MM.1S (cell line): ENCODE measurements around the gene ADGRD2.

Experiments
- DNase-seq: peaks from one replicate; pipeline ENCODE4 v3.0.0-alpha.2; 2015
- H2AFZ ChIP-seq: fragments of 300-600 bp; sonication (generic); 2 replicates; pipeline ENCODE4 v1.6.0; 2016; ENCODE audit warnings: antibody characterized with exemption, low read length
- H3F3A ChIP-seq: fragments of 300-600 bp; sonication (generic); 2 replicates; pipeline ENCODE4 v1.6.1; 2016; ENCODE audit warnings: mild to moderate bottlenecking, antibody characterized with exemption, low read length, moderate library complexity, mixed read lengths; ENCODE audit not compliant: insufficient read depth
- H3K27ac ChIP-seq: fragments of 300-600 bp; sonication (generic); 2 replicates; pipeline ENCODE4 v1.5.1; 2016; ENCODE audit warnings: mild to moderate bottlenecking, low read length
- H3K27me3 ChIP-seq: fragments of 300-600 bp; sonication (generic); replicated peaks from 2 replicates; pipeline ENCODE4 v1.6.0; 2016; ENCODE audit warnings: low read length; ENCODE audit not compliant: insufficient read depth
- H3K36me3 ChIP-seq: fragments of 300-600 bp; sonication (generic); replicated peaks from 2 replicates; pipeline ENCODE4 v1.6.1; 2016; ENCODE audit warnings: mild to moderate bottlenecking, low read length, mixed read lengths; ENCODE audit not compliant: insufficient read depth
- H3K4me1 ChIP-seq: fragments of 300-600 bp; sonication (generic); 2 replicates; pipeline ENCODE4 v1.6.1; 2016; ENCODE audit warnings: low read length, mixed read lengths
- H3K4me2 ChIP-seq: fragments of 300-600 bp; sonication (generic); 2 replicates; pipeline ENCODE4 v1.6.0; 2016; ENCODE audit warnings: low read depth, low read length
- H3K4me3 ChIP-seq: fragments of 300-600 bp; sonication (generic); 2 replicates; pipeline ENCODE4 v1.5.1; 2016; ENCODE audit warnings: low read length, mixed read lengths
- H3K79me2 ChIP-seq: fragments of 300-600 bp; sonication (generic); 2 replicates; pipeline ENCODE4 v1.6.1; 2016; ENCODE audit warnings: mixed run types, low read length, mixed read lengths
- H3K9ac ChIP-seq: fragments of 300-600 bp; sonication (generic); 2 replicates; pipeline ENCODE4 v1.6.1; 2016; ENCODE audit warnings: low read length, mixed read lengths
- H3K9me2 ChIP-seq: fragments of 300-600 bp; sonication (generic); replicated peaks from 2 replicates; pipeline ENCODE4 v1.6.1; 2016; ENCODE audit warnings: mild to moderate bottlenecking, low read length, mixed read lengths; ENCODE audit not compliant: insufficient read depth
- H3K9me3 ChIP-seq: fragments of 300-600 bp; sonication (generic); replicated peaks from 2 replicates; pipeline ENCODE4 v1.6.1; 2016; ENCODE audit warnings: mild to moderate bottlenecking, low read length, mixed read lengths; ENCODE audit not compliant: insufficient read depth
- H4K20me1 ChIP-seq: fragments of 300-600 bp; sonication (generic); 2 replicates; pipeline ENCODE4 v1.6.1; 2016; ENCODE audit warnings: mild to moderate bottlenecking, low read length, moderate library complexity, mixed read lengths; ENCODE audit not compliant: insufficient read depth
- EZH2 ChIP-seq: fragments of 300-600 bp; sonication (generic); optimal IDR thresholded peaks from 2 replicates; pipeline ENCODE3; 2017; ENCODE audit warnings: low read depth, mild to moderate bottlenecking, antibody characterized with exemption, low read length, mixed read lengths
- EZH2phosphoT487 ChIP-seq: fragments of 300-600 bp; sonication (generic); IDR thresholded peaks from 2 replicates; pipeline ENCODE4 v1.6.1; 2018; ENCODE audit warnings: antibody characterized with exemption, low read length
- TF ChIP-seq, protein P1 (sequence below): fragments of 300-600 bp; sonication (generic); IDR thresholded peaks from 2 replicates; pipeline ENCODE4 v1.5.1; 2016; ENCODE audit warnings: antibody characterized with exemption, low read length, mixed read lengths

Gene ADGRD2

DNA sequence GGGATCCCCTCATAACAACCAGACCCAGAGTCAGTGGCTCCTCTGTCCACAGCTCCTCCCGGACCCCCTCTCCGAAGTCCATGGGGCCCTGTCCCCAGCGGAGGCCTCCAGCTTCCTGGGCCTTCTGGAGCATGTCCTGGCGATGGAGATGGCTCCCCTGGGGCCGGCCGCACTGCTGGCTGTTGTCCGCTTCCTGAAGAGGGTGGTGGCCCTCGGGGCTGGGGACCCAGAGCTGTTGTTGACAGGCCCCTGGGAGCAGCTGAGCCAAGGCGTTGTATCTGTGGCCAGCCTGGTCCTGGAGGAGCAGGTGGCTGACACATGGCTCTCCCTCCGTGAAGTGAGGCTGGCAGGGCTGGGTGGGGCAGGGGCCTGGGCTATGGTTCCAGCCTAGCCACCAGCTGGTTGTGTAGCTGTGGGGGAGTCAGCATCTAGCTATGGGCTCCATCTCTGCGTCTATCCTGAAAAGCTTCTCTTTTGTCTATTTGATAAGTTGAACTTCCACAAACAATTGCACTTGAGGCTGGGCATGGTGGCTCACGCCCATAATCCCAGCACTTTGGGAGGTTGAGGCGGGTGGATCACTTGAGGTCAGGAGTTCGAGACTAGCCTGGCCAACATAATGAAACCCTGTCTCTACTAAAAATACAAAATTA lies 4.7 kb downstream of the ADGRD2 start:
- no peak overlapping the region for H3K4me2 ChIP-seq
- no peaks in the 10 kb centered on the region for H3K9me2 ChIP-seq
- H3K27ac ChIP-seq, result no peak overlapping the region
- peaks cover 21% of the 10 kb centered on the region for H3K27me3 ChIP-seq
- no peaks in the 10 kb centered on the region for H3K36me3 ChIP-seq
- no peaks in the 10 kb centered on the region for H3K9me3 ChIP-seq
- H3K9ac ChIP-seq, result no peak overlapping the region
- H3K4me1 ChIP-seq, result no peaks in the 10 kb centered on the region
- H4K20me1 ChIP-seq, result no peaks in the 10 kb centered on the region
- no peaks in the 10 kb centered on the region for H3F3A ChIP-seq
- DNase-seq, result no peak
- TF ChIP-seq EZH2 (no peak), EZH2phosphoT487 (no peak)
- TF ChIP-seq, protein P1, sequence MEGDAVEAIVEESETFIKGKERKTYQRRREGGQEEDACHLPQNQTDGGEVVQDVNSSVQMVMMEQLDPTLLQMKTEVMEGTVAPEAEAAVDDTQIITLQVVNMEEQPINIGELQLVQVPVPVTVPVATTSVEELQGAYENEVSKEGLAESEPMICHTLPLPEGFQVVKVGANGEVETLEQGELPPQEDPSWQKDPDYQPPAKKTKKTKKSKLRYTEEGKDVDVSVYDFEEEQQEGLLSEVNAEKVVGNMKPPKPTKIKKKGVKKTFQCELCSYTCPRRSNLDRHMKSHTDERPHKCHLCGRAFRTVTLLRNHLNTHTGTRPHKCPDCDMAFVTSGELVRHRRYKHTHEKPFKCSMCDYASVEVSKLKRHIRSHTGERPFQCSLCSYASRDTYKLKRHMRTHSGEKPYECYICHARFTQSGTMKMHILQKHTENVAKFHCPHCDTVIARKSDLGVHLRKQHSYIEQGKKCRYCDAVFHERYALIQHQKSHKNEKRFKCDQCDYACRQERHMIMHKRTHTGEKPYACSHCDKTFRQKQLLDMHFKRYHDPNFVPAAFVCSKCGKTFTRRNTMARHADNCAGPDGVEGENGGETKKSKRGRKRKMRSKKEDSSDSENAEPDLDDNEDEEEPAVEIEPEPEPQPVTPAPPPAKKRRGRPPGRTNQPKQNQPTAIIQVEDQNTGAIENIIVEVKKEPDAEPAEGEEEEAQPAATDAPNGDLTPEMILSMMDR, result no peak
- no peak overlapping the region for H2AFZ ChIP-seq
- H3K4me3 ChIP-seq, result no peak overlapping the region
- H3K79me2 ChIP-seq, result no peaks in the 10 kb centered on the region

DNA sequence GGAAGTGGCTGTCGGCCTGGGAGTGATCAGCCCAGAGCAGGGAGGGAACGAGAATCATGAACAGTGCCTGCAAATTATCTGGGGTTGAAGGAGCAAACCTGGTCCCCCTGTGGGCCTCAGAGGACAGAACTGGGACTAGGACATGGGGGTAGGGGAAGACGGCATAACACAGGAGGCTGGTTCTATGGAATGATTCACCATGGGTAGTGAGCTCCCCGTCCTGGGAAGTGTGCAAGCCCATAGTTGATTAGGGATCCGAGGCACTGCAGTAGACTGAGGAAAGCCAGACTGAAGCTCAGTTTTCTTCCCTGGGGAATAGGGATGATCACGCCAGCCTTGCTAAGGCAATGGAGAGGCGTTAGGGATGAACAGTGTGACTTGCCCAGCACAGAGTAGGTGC lies 5.6 kb downstream of the ADGRD2 start:
- Histone ChIP-seq H3K9me3 (no peaks in the 10 kb centered on the region), H2AFZ (no peak overlapping the region), H3K79me2 (no peaks in the 10 kb centered on the region), H3K27ac (no peak overlapping the region), H3K9me2 (no peaks in the 10 kb centered on the region), H3K9ac (no peak overlapping the region), H4K20me1 (no peaks in the 10 kb centered on the region), H3F3A (no peaks in the 10 kb centered on the region), H3K27me3 (peaks cover 15% of the 10 kb centered on the region), H3K36me3 (no peaks in the 10 kb centered on the region), H3K4me1 (no peaks in the 10 kb centered on the region), H3K4me2 (no peak overlapping the region), H3K4me3 (no peak overlapping the region)
- DNase-seq, result no peak
- TF ChIP-seq EZH2, result no peak
- TF ChIP-seq, protein P1, result no peak
- no peak for TF ChIP-seq EZH2phosphoT487

DNA sequence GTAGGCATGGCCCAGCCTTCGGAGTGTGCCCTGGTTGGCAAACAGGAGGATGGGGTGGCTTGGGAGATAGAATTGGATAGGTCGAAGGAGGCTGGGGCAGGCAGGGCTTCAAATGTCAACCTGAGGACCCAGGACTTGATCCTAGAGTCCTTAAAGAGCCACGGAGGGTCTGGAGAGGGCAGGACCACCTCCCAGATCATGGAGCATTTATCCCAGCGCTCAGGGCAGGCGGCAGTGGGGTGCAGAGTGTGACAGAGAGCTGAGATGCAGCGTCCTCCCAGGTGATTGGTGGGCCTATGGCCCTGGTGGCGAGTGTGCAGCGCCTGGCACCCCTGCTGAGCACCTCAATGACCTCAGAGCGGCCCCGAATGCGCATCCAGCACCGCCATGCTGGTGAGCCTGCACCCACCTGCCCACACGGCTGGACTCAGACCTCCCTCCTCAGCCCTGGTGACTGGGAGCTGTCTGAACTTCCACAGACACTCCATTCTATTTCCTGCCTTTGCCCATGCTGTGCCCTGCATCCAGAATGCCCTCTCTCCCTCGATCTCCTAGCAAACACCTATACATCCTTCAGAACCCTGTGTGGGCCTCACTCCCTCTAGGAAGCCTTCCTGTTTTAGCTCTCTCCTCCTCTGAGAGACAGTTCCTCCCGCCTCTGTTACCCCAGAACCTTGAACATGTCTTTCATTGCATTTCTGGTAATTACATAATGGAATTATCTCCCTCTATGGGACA lies 6.3 kb downstream of the ADGRD2 start:
- TF ChIP-seq EZH2phosphoT487, result no peak
- TF ChIP-seq, protein P1, result no peak
- Histone ChIP-seq H2AFZ (no peak overlapping the region), H3K9me3 (no peaks in the 10 kb centered on the region), H3K9ac (no peak overlapping the region), H3K4me3 (no peak overlapping the region), H3K27ac (no peak overlapping the region), H3K9me2 (no peaks in the 10 kb centered on the region), H3K27me3 (peaks cover 9% of the 10 kb centered on the region), H3F3A (no peaks in the 10 kb centered on the region), H3K36me3 (no peaks in the 10 kb centered on the region), H3K79me2 (no peaks in the 10 kb centered on the region), H3K4me1 (no peaks in the 10 kb centered on the region), H3K4me2 (no peak overlapping the region), H4K20me1 (no peaks in the 10 kb centered on the region)
- DNase-seq, result no peak
